ENCODE data around the gene RARB.

- TF ChIP-seq REST (IDR thresholded peaks at IDR 0.05; ENCODE audit: insufficient replicate concordance, low read depth) (no peak), CTCF (IDR thresholded peaks at IDR 0.05; ENCODE audit: insufficient read depth, low read length) (no peak)
Measured at GRCh38 chr3:25493786-25494185, 65.7 kb downstream of the RARB start.
